T-helper 17 cell (primary cell): ENCODE data around the gene UBQLN4. TPM values are rescaled to one million over a fixed set of nuclear protein-coding genes. Genes with fewer than 3 reads are reported as not detected.

Experiments used
- ATAC-seq: fragments of 150-1000 bp; cut with Tn5 transposase; 2 replicates; pipeline ENCODE4 v1.10.0; 2021; ENCODE audit warnings: mild to moderate bottlenecking, moderate library complexity
- DNase-seq, 3 donors: peaks; one replicate each; pipeline versions ENCODE4 v3.0.0 to v3.0.0-alpha.2; 2020 to 2021
- H3K9me3 ChIP-seq: one replicate; pipeline ENCODE4 v1.7.0; 2013; ENCODE audit warnings: low read length, mild to moderate bottlenecking; ENCODE audit not compliant: control insufficient read depth, poor library complexity, severe bottlenecking
- H3K27ac Mint-ChIP-seq: one replicate; pipeline ENCODE4 v1.8.0; 2022; ENCODE audit warnings: mild to moderate bottlenecking, moderate library complexity, mixed read lengths
- H3K27me3 Mint-ChIP-seq: one replicate; pipeline ENCODE4 v1.8.0; 2022; ENCODE audit warnings: mixed read lengths
- H3K36me3 Mint-ChIP-seq: one replicate; pipeline ENCODE4 v1.8.0; 2022; ENCODE audit warnings: low read depth, mixed read lengths
- H3K4me1 Mint-ChIP-seq: one replicate; pipeline ENCODE4 v1.8.0; 2022; ENCODE audit warnings: mild to moderate bottlenecking, mixed read lengths
- H3K4me3 Mint-ChIP-seq: one replicate; pipeline ENCODE4 v1.8.0; 2022; ENCODE audit warnings: mild to moderate bottlenecking, moderate library complexity, mixed read lengths
- total RNA-seq, 4 donors: library from RNA in 2 of 4; stranded (reverse) in 2 of 4; gene quantifications; one replicate each; pipeline ENCODE4 v1.2.3 and lab custom pipeline; 2022 to 2026

The UBQLN4 gene
- total RNA-seq, 2 donors from 2014 or later, result 21.9 to 22.7 TPM

- Mint-ChIP-seq H3K27me3 (peaks cover 32% of the 10 kb centered on the region), H3K4me3 (no peak overlapping the region), H3K4me1 (peaks cover 10% of the 10 kb centered on the region), H3K36me3 (peaks cover 2% of the 10 kb centered on the region), H3K27ac (no peak overlapping the region)
- H3K9me3 ChIP-seq, result no peaks in the 10 kb centered on the region
- no peak for DNase-seq
- ATAC-seq, result peak; percentile 26
Measured at GRCh38 chr1:156090138-156090839, 36.7 kb upstream of the UBQLN4 start.

DNA sequence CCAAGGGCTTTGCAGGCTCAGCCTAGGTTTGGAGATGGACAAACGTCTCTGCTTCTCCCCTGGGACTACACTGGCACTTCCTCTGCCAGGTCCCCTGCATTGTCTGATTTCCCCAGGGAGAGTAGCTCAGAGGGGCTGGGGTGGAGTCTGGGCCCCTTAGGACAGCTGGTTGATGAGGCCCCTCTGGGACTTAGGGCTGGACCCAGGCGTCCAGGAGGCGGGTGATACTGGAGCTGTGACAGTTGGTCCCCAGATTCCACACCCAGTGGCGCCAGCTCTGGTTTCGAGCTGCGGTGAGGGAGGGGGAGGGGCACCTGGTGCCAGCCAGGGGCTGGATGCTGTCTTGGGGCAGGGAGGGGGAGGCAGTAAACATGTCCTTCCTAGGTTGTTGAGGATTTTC, 36.1 kb upstream of the UBQLN4 start:
- Mint-ChIP-seq H3K27ac (no peak overlapping the region), H3K36me3 (peaks cover 2% of the 10 kb centered on the region), H3K4me1 (peaks cover 10% of the 10 kb centered on the region), H3K4me3 (no peak overlapping the region), H3K27me3 (peaks cover 38% of the 10 kb centered on the region)
- no peaks in the 10 kb centered on the region for H3K9me3 ChIP-seq
- ATAC-seq (no peak), DNase-seq (no peak)

DNA sequence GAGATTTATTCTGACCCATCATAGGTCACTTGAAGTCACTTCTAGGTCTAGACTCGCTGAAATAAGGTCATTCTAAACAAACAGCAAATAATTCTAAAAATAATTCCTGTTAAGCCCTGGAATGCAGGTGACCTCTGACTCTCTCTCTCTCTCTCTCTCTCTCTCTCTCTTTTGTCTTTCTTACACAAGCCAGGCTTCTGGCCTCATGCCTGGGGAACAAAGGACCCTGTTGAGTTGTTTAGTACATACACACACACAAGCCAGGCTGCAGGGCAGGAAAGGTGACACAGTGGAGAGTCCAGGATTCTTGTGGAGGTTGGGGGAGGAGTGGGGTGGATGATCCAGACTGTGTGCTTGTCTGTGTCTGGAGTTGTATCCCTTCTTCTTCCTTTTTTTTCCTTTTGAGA, 32.7 kb upstream of the UBQLN4 start:
- H3K27me3 Mint-ChIP-seq, result peaks cover 52% of the 10 kb centered on the region
- no peak for DNase-seq
- H3K9me3 ChIP-seq, result no peaks in the 10 kb centered on the region
- peaks cover 12% of the 10 kb centered on the region for H3K4me1 Mint-ChIP-seq
- H3K36me3 Mint-ChIP-seq, result peaks cover 2% of the 10 kb centered on the region
- no peak overlapping the region for H3K27ac Mint-ChIP-seq
- ATAC-seq, result no peak
- no peak overlapping the region for H3K4me3 Mint-ChIP-seq

DNA sequence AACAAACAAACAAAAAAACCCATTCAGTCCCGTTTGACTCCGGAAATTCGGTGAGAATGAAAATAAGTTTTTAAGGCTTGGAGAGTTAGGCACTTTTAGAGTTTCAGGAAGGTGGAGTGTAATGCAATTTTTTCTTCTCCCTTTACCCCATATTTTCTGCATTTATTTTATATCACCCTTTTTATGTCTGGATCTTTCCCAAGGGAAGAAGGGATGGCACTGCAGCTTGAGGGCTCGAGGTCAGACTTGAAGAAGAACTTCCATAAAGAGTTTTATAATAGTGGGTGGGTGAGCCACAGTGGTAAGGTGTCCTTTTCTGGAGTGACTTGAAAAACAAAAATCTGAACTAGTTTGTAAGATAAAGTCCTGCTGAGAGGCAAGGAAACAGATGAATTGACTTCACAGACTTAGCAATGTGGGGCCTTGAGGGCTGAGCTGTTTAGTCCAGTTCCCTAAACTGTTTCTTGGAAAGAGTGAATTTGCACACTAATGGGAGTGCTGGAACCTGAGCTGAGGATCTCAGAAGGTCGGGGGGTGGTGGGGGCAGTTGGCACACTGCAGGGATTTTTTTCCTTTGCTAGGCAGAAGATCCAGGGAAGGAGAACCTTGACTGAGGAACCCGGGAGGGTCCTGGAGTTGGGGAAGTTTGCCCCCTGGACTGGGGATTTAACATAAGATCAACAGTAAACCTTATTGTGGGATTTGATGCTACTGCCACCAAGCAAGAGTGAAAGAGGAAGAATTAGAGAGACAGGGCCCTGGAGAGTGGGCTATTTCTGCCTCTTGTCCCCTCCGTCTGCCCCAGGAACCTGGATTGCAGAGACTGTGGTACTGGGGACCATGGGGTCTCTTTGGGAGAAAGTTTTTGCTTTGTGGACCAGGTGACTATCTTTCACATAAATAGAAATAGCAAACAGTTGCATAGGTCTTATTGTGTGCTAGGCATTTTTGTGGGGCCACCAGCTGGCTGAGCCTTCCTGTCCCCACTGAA, 30.5 kb upstream of the UBQLN4 start:
- Mint-ChIP-seq H3K4me1 (peaks cover 6% of the 10 kb centered on the region), H3K4me3 (peak overlapping the region; percentile 88), H3K36me3 (no peaks in the 10 kb centered on the region), H3K27me3 (peaks cover 45% of the 10 kb centered on the region), H3K27ac (peak overlapping the region; percentile 19)
- no peaks in the 10 kb centered on the region for H3K9me3 ChIP-seq
- ATAC-seq, result no peak
- DNase-seq, result no peak

- Mint-ChIP-seq H3K36me3 (peaks cover 4% of the 10 kb centered on the region), H3K27me3 (peaks cover 49% of the 10 kb centered on the region), H3K4me3 (peak within 1 kb of the TSS; percentile 88), H3K4me1 (peaks cover 13% of the 10 kb centered on the region), H3K27ac (no peak within 1 kb of the TSS)
- peak; percentile 86 for ATAC-seq
- DNase-seq, result peak; percentile 42 to 48 (median 45)
- H3K9me3 ChIP-seq, result no peaks in the 10 kb centered on the region
Measured at GRCh38 chr1:156082309-156083091, 28.9 kb upstream of the UBQLN4 start, which contains the start of gene MEX3A. TSS of gene MEX3A (minus strand) at chr1:156082465. CDS start at chr1:156081998, 467 bp downstream.

GRCh38 chr1:156081917-156082308, 28.3 kb upstream of the UBQLN4 start:
- DNase-seq (no peak), ATAC-seq (no peak)
- Mint-ChIP-seq H3K27me3 (peaks cover 48% of the 10 kb centered on the region), H3K4me3 (peak overlapping the region; percentile 88), H3K36me3 (peaks cover 4% of the 10 kb centered on the region), H3K27ac (no peak overlapping the region), H3K4me1 (peaks cover 13% of the 10 kb centered on the region)
- no peaks in the 10 kb centered on the region for H3K9me3 ChIP-seq

GRCh38 chr1:156081180-156081916, 27.8 kb upstream of the UBQLN4 start:
- Mint-ChIP-seq H3K4me1 (peaks cover 13% of the 10 kb centered on the region), H3K4me3 (peak overlapping the region; percentile 88), H3K36me3 (peaks cover 4% of the 10 kb centered on the region), H3K27me3 (peaks cover 42% of the 10 kb centered on the region), H3K27ac (no peak overlapping the region)
- DNase-seq, result no peak
- H3K9me3 ChIP-seq, result no peaks in the 10 kb centered on the region
- no peak for ATAC-seq

GRCh38 chr1:156080863-156081179, 27.2 kb upstream of the UBQLN4 start:
- Mint-ChIP-seq H3K27ac (no peak overlapping the region), H3K4me3 (peak overlapping the region; percentile 76), H3K4me1 (peaks cover 13% of the 10 kb centered on the region), H3K27me3 (peaks cover 37% of the 10 kb centered on the region), H3K36me3 (peaks cover 4% of the 10 kb centered on the region)
- no peaks in the 10 kb centered on the region for H3K9me3 ChIP-seq
- no peak for DNase-seq
- ATAC-seq, result no peak

GRCh38 chr1:156080241-156080862, 26.8 kb upstream of the UBQLN4 start:
- H3K9me3 ChIP-seq, result no peaks in the 10 kb centered on the region
- Mint-ChIP-seq H3K4me1 (peaks cover 15% of the 10 kb centered on the region), H3K27me3 (peaks cover 37% of the 10 kb centered on the region), H3K36me3 (peaks cover 4% of the 10 kb centered on the region), H3K4me3 (peak overlapping the region; percentile 76), H3K27ac (no peak overlapping the region)
- DNase-seq (no peak), ATAC-seq (no peak)

DNA sequence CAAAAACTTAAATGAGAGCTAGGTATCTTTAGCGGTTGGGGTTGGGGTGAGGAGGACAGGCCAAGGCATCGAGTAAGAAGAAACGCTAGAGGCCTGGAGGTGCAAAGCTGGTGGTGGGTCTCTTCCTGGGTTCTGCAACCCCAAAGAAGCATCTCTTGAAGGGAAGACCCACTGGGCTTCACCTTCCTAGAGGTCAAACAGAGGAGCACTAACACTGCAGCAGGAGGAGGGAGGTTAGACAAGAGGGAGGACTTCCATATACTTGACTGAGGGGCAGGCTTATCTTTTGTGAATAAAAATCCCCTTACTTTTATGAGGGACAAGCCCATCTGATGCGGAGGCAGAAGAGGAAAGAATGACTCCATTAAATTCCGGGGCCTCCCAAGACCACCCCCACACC, 26.2 kb upstream of the UBQLN4 start:
- no peak for DNase-seq
- Mint-ChIP-seq H3K36me3 (peaks cover 4% of the 10 kb centered on the region), H3K27me3 (peaks cover 36% of the 10 kb centered on the region), H3K4me3 (no peak overlapping the region), H3K4me1 (peaks cover 15% of the 10 kb centered on the region), H3K27ac (no peak overlapping the region)
- no peaks in the 10 kb centered on the region for H3K9me3 ChIP-seq
- no peak for ATAC-seq

DNA sequence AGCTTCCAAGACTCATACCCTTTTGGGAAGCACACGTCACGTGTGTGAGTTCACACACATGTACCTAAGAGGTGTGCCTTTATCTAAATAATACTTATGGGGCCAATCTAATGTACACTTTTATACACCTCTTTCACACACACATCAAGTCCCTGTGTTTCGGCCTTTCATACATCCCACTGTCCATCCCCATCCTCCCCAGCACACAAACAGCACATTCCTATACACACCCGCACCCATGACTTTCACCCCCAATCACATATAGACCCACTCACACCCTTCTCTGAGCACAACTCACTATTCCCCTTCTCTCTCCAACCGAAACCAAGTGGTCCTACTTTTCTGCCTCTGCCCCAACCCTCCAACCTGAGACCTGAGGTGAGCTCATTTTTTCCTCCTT, 25.1 kb upstream of the UBQLN4 start:
- Mint-ChIP-seq H3K27me3 (peaks cover 33% of the 10 kb centered on the region), H3K4me1 (peaks cover 17% of the 10 kb centered on the region), H3K36me3 (peaks cover 4% of the 10 kb centered on the region), H3K27ac (no peak overlapping the region), H3K4me3 (no peak overlapping the region)
- ATAC-seq (no peak), DNase-seq (no peak)
- H3K9me3 ChIP-seq, result no peaks in the 10 kb centered on the region

- Mint-ChIP-seq H3K36me3 (peaks cover 4% of the 10 kb centered on the region), H3K4me1 (peaks cover 13% of the 10 kb centered on the region), H3K27ac (no peak overlapping the region), H3K27me3 (peaks cover 26% of the 10 kb centered on the region), H3K4me3 (no peak overlapping the region)
- ATAC-seq (no peak), DNase-seq (no peak)
- H3K9me3 ChIP-seq, result no peaks in the 10 kb centered on the region
Measured at GRCh38 chr1:156077430-156077760, 23.8 kb upstream of the UBQLN4 start.
